22Rv1 (cell line): Measurements from ENCODE around the gene RBBP4.

Experiments
- ZFX ChIP-seq: fragments of 450-650 bp; IDR thresholded peaks from 2 replicates; pipeline ENCODE4 v1.6.1; 2017; ENCODE audit warnings: antibody characterized with exemption, borderline replicate concordance
- TF ChIP-seq, protein P1 (sequence below): fragments of 450-650 bp; IDR thresholded peaks from 2 replicates; pipeline ENCODE4 v1.5.1; 2017; ENCODE audit warnings: mild to moderate bottlenecking

DNA sequence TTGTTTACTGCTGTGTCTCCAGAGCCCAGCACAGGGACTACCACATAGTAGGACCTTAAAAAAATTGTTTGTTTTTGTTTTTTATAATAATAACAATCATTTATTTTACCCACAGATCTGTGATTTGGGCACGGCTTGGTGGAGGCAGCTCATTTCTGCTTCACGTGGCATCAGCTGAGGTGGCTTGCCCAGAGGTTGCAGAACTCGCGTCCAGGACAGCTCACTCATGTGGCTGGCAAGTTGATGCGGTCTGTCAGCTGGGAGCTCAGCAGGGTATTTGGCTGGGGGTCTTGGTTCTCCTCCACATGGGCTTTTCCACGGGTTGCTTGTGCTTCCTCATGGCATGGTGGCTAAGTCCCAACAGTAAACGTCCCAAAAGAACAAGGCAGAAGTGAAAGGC, 54.5 kb downstream of the RBBP4 start:
- TF ChIP-seq, protein P1, sequence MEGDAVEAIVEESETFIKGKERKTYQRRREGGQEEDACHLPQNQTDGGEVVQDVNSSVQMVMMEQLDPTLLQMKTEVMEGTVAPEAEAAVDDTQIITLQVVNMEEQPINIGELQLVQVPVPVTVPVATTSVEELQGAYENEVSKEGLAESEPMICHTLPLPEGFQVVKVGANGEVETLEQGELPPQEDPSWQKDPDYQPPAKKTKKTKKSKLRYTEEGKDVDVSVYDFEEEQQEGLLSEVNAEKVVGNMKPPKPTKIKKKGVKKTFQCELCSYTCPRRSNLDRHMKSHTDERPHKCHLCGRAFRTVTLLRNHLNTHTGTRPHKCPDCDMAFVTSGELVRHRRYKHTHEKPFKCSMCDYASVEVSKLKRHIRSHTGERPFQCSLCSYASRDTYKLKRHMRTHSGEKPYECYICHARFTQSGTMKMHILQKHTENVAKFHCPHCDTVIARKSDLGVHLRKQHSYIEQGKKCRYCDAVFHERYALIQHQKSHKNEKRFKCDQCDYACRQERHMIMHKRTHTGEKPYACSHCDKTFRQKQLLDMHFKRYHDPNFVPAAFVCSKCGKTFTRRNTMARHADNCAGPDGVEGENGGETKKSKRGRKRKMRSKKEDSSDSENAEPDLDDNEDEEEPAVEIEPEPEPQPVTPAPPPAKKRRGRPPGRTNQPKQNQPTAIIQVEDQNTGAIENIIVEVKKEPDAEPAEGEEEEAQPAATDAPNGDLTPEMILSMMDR = no peak
- no peak for TF ChIP-seq ZFX
